Measurements from ENCODE around the gene NEU2.
"Not testable (repeated sequence)": the region's sequence is repeated elsewhere in the genome, so short reads cannot be mapped to it uniquely, and the experiment has no call there.

NEU2 gene

DNA sequence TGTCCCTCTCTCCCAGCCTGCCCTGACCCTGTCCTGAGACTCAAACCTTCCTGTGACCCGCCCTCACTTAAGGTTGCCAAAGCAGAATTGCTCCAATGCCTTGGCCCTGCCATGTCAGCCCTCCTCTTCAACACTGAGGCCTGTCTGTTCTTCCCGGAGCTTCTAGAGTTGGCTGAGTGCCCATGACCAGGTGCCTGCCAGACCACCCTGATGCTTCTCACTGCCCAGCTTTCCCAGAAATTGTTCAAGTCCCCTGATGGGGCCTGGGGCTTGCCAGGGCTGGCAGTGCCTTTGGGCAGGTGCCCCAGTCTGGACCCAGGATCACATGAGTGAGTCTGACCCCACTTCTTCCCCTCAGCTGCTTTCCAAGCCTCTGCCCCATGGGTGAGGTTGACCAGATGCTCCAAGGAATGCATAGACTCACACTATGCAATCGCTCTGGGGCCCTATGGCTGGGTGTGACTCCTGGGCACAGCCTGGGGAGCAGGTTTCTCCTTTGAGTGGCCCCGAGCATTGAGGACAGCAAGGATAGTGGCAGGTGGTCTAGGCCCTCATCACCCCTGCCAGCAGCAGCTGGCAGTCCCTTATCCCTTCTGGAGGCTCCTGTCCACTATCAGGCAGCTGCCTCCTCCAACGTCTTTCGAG is 24.6 kb downstream of the NEU2 start:
- Mint-ChIP-seq H3K9me3 (no peaks in the 10 kb centered on the region), H3K36me3 (peaks cover 22% of the 10 kb centered on the region), H3K27ac (no peak overlapping the region), H3K4me3 (no peak overlapping the region), H3K4me1 (peaks cover 43% of the 10 kb centered on the region)
- no peak for ATAC-seq
- no peak for DNase-seq (ENCODE audit: low spot score in 2 of 2)

DNA sequence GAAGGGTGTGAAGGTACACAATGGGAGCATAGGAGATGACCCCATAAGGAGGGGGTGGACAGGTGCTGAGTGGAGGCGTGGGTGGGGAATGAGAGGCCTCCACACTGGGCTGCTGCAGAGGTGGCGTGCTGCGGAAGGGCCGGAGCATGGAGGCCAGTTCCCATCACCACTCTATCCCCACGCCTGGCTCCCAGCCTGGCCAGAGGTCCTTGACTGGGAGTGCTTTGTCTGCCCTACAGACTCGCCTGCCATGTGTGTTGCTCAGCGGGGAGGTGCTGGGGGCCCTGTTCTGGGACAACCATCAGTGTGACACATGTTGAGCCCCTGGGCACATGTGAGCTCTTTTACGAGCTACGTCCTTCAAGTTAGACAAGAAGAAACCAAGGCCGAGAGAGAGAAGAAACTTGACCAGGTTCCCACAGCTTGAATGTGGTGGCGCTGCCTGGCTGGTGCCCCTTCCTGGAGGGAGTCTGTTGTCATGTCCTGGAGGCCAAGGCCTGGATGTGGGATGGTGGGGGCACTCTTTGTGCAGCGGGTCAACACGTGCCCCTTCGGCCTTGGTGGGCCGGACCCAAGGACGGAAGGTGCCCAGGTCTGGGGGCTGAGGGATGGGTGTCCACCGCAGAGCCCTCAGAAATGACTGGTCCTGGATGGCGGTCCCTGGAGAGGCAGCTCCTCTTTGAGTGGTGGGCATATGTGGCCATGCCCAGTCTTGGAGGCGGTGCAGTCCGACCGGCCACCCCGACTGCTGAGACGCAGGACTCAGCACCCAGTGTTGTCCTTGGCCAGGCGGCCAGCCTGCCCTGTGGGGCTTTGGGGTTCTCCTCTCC is 26.5 kb downstream of the NEU2 start:
- Mint-ChIP-seq H3K27ac (peak overlapping the region; percentile 99), H3K4me1 (peaks cover 57% of the 10 kb centered on the region), H3K4me3 (peak overlapping the region; percentile 97), H3K36me3 (peaks cover 40% of the 10 kb centered on the region), H3K9me3 (no peaks in the 10 kb centered on the region)
- ATAC-seq (no peak), DNase-seq (ENCODE audit: low spot score in 2 of 2) (no peak)

DNA sequence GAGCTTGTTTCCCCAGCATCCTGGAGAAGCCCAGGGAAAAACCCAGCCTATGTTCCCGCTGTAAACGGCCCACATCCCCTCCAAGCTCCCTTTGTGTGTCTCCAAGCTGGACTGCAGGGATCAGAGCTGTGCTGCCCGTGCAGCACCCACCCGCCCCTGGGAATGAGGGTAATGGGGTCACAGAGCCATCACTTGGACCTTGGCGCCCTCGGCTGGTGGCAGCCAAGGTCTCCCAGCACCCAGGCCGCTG is 27.0 kb downstream of the NEU2 start:
- ATAC-seq (no peak), DNase-seq (ENCODE audit: low spot score in 2 of 2) (no peak)
- H3K4me3 Mint-ChIP-seq, result peak overlapping the region; percentile 97
- peak overlapping the region; percentile 99 for H3K27ac Mint-ChIP-seq
- H3K9me3 Mint-ChIP-seq, result no peaks in the 10 kb centered on the region
- H3K36me3 Mint-ChIP-seq, result peaks cover 45% of the 10 kb centered on the region
- H3K4me1 Mint-ChIP-seq, result peaks cover 56% of the 10 kb centered on the region

DNA sequence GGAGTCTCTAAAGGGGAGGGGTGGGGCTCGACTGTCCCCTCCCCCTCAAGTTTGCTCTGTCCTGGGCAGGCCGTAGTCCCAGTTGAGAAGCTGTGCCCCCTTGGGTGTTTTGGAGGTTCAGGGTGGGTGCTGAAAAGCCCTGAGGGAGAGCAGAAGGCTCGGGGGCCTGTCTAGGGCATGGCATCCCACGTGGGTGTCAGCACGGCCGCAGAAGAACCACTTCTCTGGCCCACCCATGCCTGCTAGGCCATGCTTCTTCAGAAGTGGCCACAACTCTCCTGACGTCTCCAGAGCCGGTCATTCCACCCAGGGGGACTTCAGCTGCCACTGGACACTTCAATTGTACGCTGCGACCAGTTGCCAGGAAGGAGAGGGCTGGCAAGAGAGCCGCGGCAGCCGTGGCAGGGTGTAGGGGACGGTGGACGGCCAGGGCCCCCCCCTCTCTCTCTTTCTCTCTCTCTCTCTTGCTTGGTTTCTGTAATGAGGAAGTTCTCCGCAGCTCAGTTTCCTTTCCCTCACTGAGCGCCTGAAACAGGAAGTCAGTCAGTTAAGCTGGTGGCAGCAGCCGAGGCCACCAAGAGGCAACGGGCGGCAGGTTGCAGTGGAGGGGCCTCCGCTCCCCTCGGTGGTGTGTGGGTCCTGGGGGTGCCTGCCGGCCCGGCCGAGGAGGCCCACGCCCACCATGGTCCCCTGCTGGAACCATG is 27.5 kb downstream of the NEU2 start, which contains the start of gene INPP5D:
Gene INPP5D (plus strand): TSS at position 546 of the 704 bp plus-strand sequence. CDS start 137 bp downstream, at position 683.
- peak; percentile 78 for ATAC-seq
- Mint-ChIP-seq H3K4me1 (peaks cover 56% of the 10 kb centered on the region), H3K27ac (peak within 1 kb of the TSS; percentile 99), H3K9me3 (no peaks in the 10 kb centered on the region), H3K36me3 (peaks cover 50% of the 10 kb centered on the region), H3K4me3 (peak within 1 kb of the TSS; percentile 97)
- peak; percentile 61 to 83 for DNase-seq (ENCODE audit: low spot score in 2 of 2)

DNA sequence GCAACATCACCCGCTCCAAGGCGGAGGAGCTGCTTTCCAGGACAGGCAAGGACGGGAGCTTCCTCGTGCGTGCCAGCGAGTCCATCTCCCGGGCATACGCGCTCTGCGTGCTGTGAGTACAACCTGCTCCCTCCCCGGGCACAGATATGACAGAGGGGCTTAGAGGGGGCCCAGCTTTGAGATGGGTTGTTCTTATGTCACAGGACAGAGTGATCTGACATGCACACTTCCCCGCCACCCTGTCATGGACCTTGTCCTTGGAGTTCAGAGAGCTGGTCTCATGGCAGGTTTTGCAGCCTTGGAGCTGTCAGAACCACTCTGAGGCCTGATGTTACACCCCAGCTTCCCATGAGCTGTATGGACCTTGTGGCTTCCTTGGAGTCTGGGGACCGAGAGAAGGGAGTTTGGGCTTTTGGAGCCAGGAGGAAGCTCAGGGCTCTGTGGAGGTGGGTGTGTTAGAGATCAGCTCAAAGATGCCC is 28.1 kb downstream of the NEU2 start:
- H3K9me3 Mint-ChIP-seq, result no peaks in the 10 kb centered on the region
- H3K4me3 Mint-ChIP-seq, result peak overlapping the region; percentile 97
- ATAC-seq, result peak; percentile 27
- peaks cover 56% of the 10 kb centered on the region for H3K36me3 Mint-ChIP-seq
- no peak for DNase-seq (ENCODE audit: low spot score in 2 of 2)
- peak overlapping the region; percentile 99 for H3K27ac Mint-ChIP-seq
- H3K4me1 Mint-ChIP-seq, result peaks cover 56% of the 10 kb centered on the region

- Mint-ChIP-seq H3K36me3 (peaks cover 61% of the 10 kb centered on the region), H3K9me3 (no peaks in the 10 kb centered on the region), H3K27ac (peak overlapping the region; percentile 99), H3K4me1 (peaks cover 59% of the 10 kb centered on the region), H3K4me3 (peak overlapping the region; percentile 97)
- peak in 1 of 2 donors; percentile 78 for DNase-seq (ENCODE audit: low spot score in 2 of 2)
- peak; percentile 35 for ATAC-seq
Observed at GRCh38 chr2:233060980-233061590, 28.6 kb downstream of the NEU2 start.

GRCh38 chr2:233061591-233062450 is 29.3 kb downstream of the NEU2 start:
- ATAC-seq (peak; percentile 72), DNase-seq (ENCODE audit: low spot score in 2 of 2) (peak in 1 of 2 donors; percentile 78)
- peaks cover 69% of the 10 kb centered on the region for H3K36me3 Mint-ChIP-seq
- peak overlapping the region; percentile 97 for H3K4me3 Mint-ChIP-seq
- H3K9me3 Mint-ChIP-seq, result no peaks in the 10 kb centered on the region
- peak overlapping the region; percentile 99 for H3K27ac Mint-ChIP-seq
- peaks cover 66% of the 10 kb centered on the region for H3K4me1 Mint-ChIP-seq

GRCh38 chr2:233062451-233062850 is 30.0 kb downstream of the NEU2 start:
- DNase-seq (ENCODE audit: low spot score in 2 of 2) (no peak), ATAC-seq (no peak)
- Mint-ChIP-seq H3K4me1 (peaks cover 73% of the 10 kb centered on the region), H3K9me3 (no peaks in the 10 kb centered on the region), H3K36me3 (peaks cover 75% of the 10 kb centered on the region), H3K27ac (peak overlapping the region; percentile 99), H3K4me3 (peak overlapping the region; percentile 97)

GRCh38 chr2:233062946-233063268 is 30.4 kb downstream of the NEU2 start:
- Mint-ChIP-seq H3K4me1 (peaks cover 76% of the 10 kb centered on the region), H3K4me3 (peak overlapping the region; percentile 97), H3K9me3 (no peaks in the 10 kb centered on the region), H3K27ac (peak overlapping the region; percentile 99), H3K36me3 (peaks cover 79% of the 10 kb centered on the region)
- ATAC-seq (no peak), DNase-seq (ENCODE audit: low spot score in 2 of 2) (no peak)

GRCh38 chr2:233063269-233063975 is 30.9 kb downstream of the NEU2 start:
- Mint-ChIP-seq H3K4me3 (peak overlapping the region; percentile 97), H3K27ac (peak overlapping the region; percentile 99), H3K4me1 (peaks cover 74% of the 10 kb centered on the region), H3K36me3 (peaks cover 85% of the 10 kb centered on the region), H3K9me3 (no peaks in the 10 kb centered on the region)
- DNase-seq (ENCODE audit: low spot score in 2 of 2) (no peak), ATAC-seq (no peak)

GRCh38 chr2:233063976-233064411 is 31.5 kb downstream of the NEU2 start:
- Mint-ChIP-seq H3K4me1 (peaks cover 74% of the 10 kb centered on the region), H3K9me3 (no peaks in the 10 kb centered on the region), H3K4me3 (peak overlapping the region; percentile 97), H3K27ac (peak overlapping the region; percentile 99), H3K36me3 (peaks cover 89% of the 10 kb centered on the region)
- ATAC-seq (no peak), DNase-seq (ENCODE audit: low spot score in 2 of 2) (no peak)

DNA sequence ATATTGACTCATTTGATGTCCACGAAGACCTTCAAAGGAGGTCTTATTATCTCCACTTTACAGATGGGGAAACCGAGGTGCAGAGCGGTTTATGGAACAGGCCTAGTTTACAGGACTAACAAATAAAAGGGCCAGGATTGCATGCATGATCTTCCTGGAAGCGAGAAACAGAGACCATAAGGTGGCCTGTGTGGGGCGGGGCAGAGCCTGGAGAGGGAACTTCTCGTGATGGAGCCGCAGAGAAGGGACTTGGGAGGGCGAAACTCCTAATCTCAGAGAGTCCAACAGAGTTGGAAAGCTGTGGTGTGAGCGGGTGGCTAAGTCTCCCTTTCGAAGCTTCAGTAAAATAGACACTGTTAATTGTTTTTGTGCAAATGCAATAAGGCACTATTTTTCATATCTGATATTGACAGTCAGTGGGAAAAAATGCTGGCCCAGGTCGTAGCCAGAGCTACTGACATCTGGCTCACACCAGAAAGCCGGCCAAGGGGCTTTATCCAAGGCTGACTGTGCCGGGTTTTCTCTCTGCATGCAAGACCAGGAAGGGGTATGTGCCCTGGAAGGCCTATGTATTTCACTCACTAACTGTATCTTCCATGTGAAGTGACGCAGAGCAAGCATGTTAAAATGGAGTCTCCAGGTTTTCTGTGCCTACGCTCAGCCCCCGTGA is 32.2 kb downstream of the NEU2 start:
- ATAC-seq (no peak), DNase-seq (ENCODE audit: low spot score in 2 of 2) (no peak)
- peak overlapping the region; percentile 29 for H3K27ac Mint-ChIP-seq
- peaks cover 75% of the 10 kb centered on the region for H3K4me1 Mint-ChIP-seq
- H3K9me3 Mint-ChIP-seq, result no peaks in the 10 kb centered on the region
- peak overlapping the region; percentile 97 for H3K4me3 Mint-ChIP-seq
- peaks cover 94% of the 10 kb centered on the region for H3K36me3 Mint-ChIP-seq

- H3K9me3 Mint-ChIP-seq; ATAC-seq; H3K4me3 Mint-ChIP-seq; DNase-seq (ENCODE audit: low spot score in 2 of 2): not testable (repeated sequence)
- H3K27ac Mint-ChIP-seq, result peak overlapping the region; percentile 34
- H3K4me1 Mint-ChIP-seq, result peaks cover 75% of the 10 kb centered on the region
- peaks cover 94% of the 10 kb centered on the region for H3K36me3 Mint-ChIP-seq
Observed at GRCh38 chr2:233065200-233065589, 32.7 kb downstream of the NEU2 start.

Measured in stimulated activated effector memory CD8-positive, alpha-beta T cell treated with anti-CD3 and anti-CD28 coated beads, Interleukin-12 subunit alpha, Interleukin-12 subunit beta, amount 100 ng/mL, for 72 hours (primary cell).